Gastrocnemius medialis (tissue), 4 donors: ENCODE measurements around the gene FAM13A. TPM values are rescaled to one million over a fixed set of nuclear protein-coding genes. Genes with fewer than 3 reads are reported as not detected.
"Not testable (repeated sequence)": the region's sequence is repeated elsewhere in the genome, so short reads cannot be mapped to it uniquely, and the experiment has no call there.

Source experiments
- ATAC-seq, 2 donors: fragments of 150-250 bp; one replicate each; pipeline ENCODE4 v1.9.1; 2016
- DNase-seq, 2 donors: peaks; one replicate each; pipeline ENCODE4 v3.0.0-alpha.2; 2019
- H3K27ac ChIP-seq, 4 donors: fragments of 200-600 bp; sonication (generic); 1 replicate in 1 of 4; 2 replicates in 3 of 4; pipeline ENCODE4 v1.5.1; 2016 to 2018; ENCODE audit warnings: mild to moderate bottlenecking in 2 of 4, moderate library complexity in 1 of 4
- H3K27me3 ChIP-seq, 3 donors: fragments of 200-600 bp; sonication (generic) in 2 of 3; 1 replicate in 1 of 3; 2 replicates in 2 of 3; pipeline versions ENCODE4 v1.5.1 to v1.6.0; 2016 to 2019; ENCODE audit warnings: mild to moderate bottlenecking in 1 of 3, moderate library complexity in 1 of 3
- H3K36me3 ChIP-seq, 2 donors: fragments of 200-600 bp; sonication (generic) in 1 of 2; one replicate each; pipeline ENCODE4 v1.5.1; 2017 to 2018
- H3K4me1 ChIP-seq, 2 donors: fragments of 200-600 bp; sonication (generic) in 1 of 2; one replicate each; pipeline ENCODE4 v1.5.1; 2016 to 2017; ENCODE audit warnings: mild to moderate bottlenecking in 2 of 2
- H3K4me3 ChIP-seq, 4 donors: fragments of 200-600 bp; sonication (generic) in 3 of 4; 1 replicate in 1 of 4; 2 replicates in 3 of 4; pipeline ENCODE4 v1.5.1; 2016 to 2019; ENCODE audit warnings: mild to moderate bottlenecking in 2 of 4
- H3K9me3 ChIP-seq, 3 donors: fragments of 200-600 bp; sonication (generic) in 2 of 3; 1 replicate in 1 of 3; 2 replicates in 2 of 3; pipeline ENCODE4 v1.5.1; 2016 to 2019
- POLR2A ChIP-seq, 2 donors: fragments of 450-650 bp; IDR thresholded peaks; one replicate each; pipeline ENCODE4 v1.6.1; 2017; ENCODE audit warnings: antibody characterized with exemption in 2 of 2, mild to moderate bottlenecking in 2 of 2, moderate library complexity in 2 of 2
- in situ Hi-C, 4 donors: fragments of 200-750 bp; cut with MboI; loops; one replicate each; pipeline versions ENCODE4 v1.15.0 to v1.8.0; 2017; ENCODE audit warnings: low sequenced_read_pairs in 4 of 4
- intact Hi-C: fragments of 100-400 bp; cut with DNase I; formaldehyde crosslinking; loops from one replicate; pipeline ENCODE4 v1.15.1; 2023; ENCODE audit warnings: low total_unique reads
- total RNA-seq, 4 donors: library from RNA; depleted of rRNA; stranded (reverse); fragments of >200 nt; gene quantifications; one replicate each; pipeline versions ENCODE4 v1.1.0 to v1.2.3, GENCODE V29; 2016
- TF ChIP-seq, protein P1 (sequence below), 5 experiments: fragments of 450-650 bp in 3 of 5; fragments of 200-600 bp in 2 of 5; sonication (generic) in 2 of 5; IDR thresholded peaks in 4 of 5; conservative IDR thresholded peaks in 1 of 5; 1 replicate in 4 of 5; 2 replicates in 1 of 5; pipeline ENCODE4 v1.5.1; 2016 to 2019; ENCODE audit warnings: antibody characterized with exemption in 5 of 5, mild to moderate bottlenecking in 3 of 5, moderate library complexity in 3 of 5

The FAM13A gene
- total RNA-seq, 4 donors from 2014 or later, result 6.7 to 14.1 (median 11.4) TPM

DNA sequence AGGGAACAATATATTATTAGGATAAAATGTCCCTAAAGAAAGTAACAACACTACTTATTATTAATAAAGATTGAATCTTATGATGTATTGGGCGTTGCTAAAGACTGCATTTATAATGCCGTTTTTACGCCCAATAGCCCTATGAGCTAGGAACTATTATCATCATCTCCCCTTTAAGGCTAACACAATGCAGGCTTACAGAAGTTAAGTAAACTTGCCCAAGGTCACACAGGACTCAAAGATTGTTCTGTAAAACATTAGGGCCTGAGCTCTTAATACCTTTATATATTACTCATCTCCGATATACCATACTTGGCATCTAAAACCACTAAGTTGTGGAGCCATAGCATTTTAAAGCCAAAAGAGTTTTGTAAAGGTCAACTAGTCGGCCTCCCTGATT is 149.5 kb downstream of the FAM13A start:
- no peak overlapping the region for H3K4me3 ChIP-seq
- TF ChIP-seq, protein P1, sequence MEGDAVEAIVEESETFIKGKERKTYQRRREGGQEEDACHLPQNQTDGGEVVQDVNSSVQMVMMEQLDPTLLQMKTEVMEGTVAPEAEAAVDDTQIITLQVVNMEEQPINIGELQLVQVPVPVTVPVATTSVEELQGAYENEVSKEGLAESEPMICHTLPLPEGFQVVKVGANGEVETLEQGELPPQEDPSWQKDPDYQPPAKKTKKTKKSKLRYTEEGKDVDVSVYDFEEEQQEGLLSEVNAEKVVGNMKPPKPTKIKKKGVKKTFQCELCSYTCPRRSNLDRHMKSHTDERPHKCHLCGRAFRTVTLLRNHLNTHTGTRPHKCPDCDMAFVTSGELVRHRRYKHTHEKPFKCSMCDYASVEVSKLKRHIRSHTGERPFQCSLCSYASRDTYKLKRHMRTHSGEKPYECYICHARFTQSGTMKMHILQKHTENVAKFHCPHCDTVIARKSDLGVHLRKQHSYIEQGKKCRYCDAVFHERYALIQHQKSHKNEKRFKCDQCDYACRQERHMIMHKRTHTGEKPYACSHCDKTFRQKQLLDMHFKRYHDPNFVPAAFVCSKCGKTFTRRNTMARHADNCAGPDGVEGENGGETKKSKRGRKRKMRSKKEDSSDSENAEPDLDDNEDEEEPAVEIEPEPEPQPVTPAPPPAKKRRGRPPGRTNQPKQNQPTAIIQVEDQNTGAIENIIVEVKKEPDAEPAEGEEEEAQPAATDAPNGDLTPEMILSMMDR (IDR thresholded peaks at IDR 0.05 in 4 of 5, conservative IDR thresholded peaks at IDR 0.05 in 1 of 5), result no peak
- TF ChIP-seq POLR2A (IDR thresholded peaks at IDR 0.05), result no peak
- no peaks in the 10 kb centered on the region for H3K27me3 ChIP-seq
- no peak for ATAC-seq
- no peak for DNase-seq
- intact Hi-C loops, result loop anchor here (5.0 to 10.0 kb wide), 2 partner anchors 85 to 203 kb away; no protein-coding TSS in a partner anchor
- no peaks in the 10 kb centered on the region for H3K36me3 ChIP-seq
- in situ Hi-C loops, result no loop called here
- H3K9me3 ChIP-seq, result no peaks in the 10 kb centered on the region
- H3K27ac ChIP-seq, result peak overlapping the region in 3 of 4 donors; percentile 59 to 60 (median 59)
- peaks cover 6 to 15% of the 10 kb centered on the region in 2 donors for H3K4me1 ChIP-seq

DNA sequence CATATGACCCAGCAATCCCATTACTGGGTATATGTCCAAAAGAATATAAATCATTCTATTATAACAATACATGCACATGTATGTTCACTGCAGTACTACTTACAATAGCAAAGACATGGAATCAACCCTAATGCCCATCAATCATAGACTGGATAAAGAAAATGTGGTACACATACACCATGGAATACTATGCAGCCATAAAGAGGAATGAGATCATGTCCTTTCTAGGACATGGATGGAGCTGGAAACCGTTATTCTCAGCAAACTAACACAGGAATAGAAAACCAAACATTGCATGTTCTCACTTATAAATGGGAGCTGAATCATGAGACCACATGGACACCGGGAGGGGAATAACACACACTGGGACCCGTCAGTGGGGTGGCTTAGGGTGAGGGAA is 152.7 kb downstream of the FAM13A start:
- H3K27ac ChIP-seq, H3K27me3 ChIP-seq, DNase-seq, ATAC-seq, in situ Hi-C loops, H3K9me3 ChIP-seq, H3K4me3 ChIP-seq, H3K36me3 ChIP-seq: not testable (repeated sequence)
- intact Hi-C loops, result loop anchor here (10.0 kb wide), 1 partner anchor 199 kb away; no protein-coding TSS in a partner anchor
- H3K4me1 ChIP-seq, result peaks cover 6 to 15% of the 10 kb centered on the region in 2 donors

DNA sequence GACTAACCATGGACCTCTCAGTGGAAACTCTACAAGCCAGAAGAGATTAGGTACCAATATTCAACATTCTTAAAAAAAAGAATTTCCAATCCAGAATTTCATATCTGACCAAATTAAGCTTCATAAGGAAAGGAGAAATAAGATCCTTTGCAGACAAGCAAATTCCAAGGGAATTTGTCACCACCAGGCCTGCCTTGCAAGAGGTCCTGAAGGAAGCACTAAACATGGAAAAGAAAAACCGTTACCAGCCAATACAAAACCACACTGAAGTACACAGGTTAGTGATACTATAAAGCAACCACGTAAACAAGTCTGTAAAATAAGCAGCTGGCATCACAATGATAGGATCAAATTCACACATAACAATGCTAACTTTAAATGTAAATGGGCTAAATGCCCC is 156.6 kb downstream of the FAM13A start:
- H3K36me3 ChIP-seq, result no peaks in the 10 kb centered on the region
- H3K4me3 ChIP-seq, result no peak overlapping the region
- DNase-seq, result no peak
- H3K4me1 ChIP-seq, result peaks cover 0 to 3% of the 10 kb centered on the region in 2 donors
- H3K9me3 ChIP-seq, result no peaks in the 10 kb centered on the region
- ATAC-seq, result no peak
- intact Hi-C loops (loop anchor here (10.0 kb wide), 1 partner anchor 196 kb away; no protein-coding TSS in a partner anchor), in situ Hi-C loops (no loop called here)
- TF ChIP-seq, protein P1 (IDR thresholded peaks at IDR 0.05 in 4 of 5, conservative IDR thresholded peaks at IDR 0.05 in 1 of 5), result no peak
- TF ChIP-seq POLR2A (IDR thresholded peaks at IDR 0.05), result no peak
- H3K27me3 ChIP-seq, result no peaks in the 10 kb centered on the region
- no peak overlapping the region for H3K27ac ChIP-seq

DNA sequence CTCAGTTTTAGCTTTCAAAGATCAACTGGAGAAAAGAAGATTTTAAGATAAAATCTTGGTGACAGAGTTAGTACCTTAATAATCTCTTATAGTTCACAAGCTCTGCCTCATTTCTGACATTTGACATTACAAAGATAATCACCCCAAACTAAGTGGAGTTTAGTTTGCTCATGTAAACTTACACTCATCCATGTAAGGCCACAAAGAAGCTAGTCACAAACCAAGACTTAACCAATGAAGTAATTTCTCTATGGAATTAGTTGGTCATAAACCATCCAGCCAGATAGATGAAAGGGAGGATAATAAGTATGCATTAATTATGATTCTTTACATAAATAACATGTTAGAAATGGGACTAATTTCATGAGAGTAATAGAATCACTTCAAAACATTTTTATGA is 159.2 kb downstream of the FAM13A start:
- in situ Hi-C loops, result no loop called here
- H3K27ac ChIP-seq, result peak overlapping the region in 3 of 4 donors; percentile 40 to 57 (median 48)
- TF ChIP-seq POLR2A (IDR thresholded peaks at IDR 0.05), result no peak
- TF ChIP-seq, protein P1 (IDR thresholded peaks at IDR 0.05 in 4 of 5, conservative IDR thresholded peaks at IDR 0.05 in 1 of 5), result no peak

DNA sequence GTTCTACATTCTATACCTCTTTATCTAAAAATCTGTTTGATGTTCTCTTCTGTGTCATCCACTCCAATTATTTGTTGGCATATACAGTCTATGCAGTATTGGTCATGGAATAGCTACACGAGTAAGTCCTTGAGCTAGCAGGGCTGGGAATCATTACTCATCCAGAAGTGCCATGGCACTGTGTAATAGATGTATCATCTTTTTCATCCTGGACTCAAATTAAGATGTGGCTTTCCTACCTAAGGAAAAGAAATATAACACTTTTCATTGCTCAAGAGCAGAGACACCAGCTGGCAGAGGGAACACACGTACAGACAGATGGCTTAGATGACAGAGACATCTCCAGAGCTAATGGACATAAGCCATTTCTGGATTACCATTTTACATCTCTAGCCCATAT is 159.8 kb downstream of the FAM13A start:
- ATAC-seq (peak; percentile 99 to 100), DNase-seq (peak; percentile 11 to 63)
- Histone ChIP-seq H3K27me3 (no peaks in the 10 kb centered on the region), H3K36me3 (no peaks in the 10 kb centered on the region), H3K27ac (peak overlapping the region in 3 of 4 donors; percentile 48 to 58 (median 57)), H3K4me1 (peaks cover 0 to 3% of the 10 kb centered on the region in 2 donors), H3K4me3 (no peak overlapping the region), H3K9me3 (no peaks in the 10 kb centered on the region)
- intact Hi-C loops, result no loop called here
- in situ Hi-C loops, result no loop called here
- TF ChIP-seq, protein P1 (IDR thresholded peaks at IDR 0.05 in 4 of 5, conservative IDR thresholded peaks at IDR 0.05 in 1 of 5), result no peak
- TF ChIP-seq POLR2A (IDR thresholded peaks at IDR 0.05), result no peak

More for the DNA sequence above, 159.2 kb downstream of the FAM13A start:
- Histone ChIP-seq H3K4me3 (no peak overlapping the region), H3K36me3 (no peaks in the 10 kb centered on the region), H3K9me3 (no peaks in the 10 kb centered on the region), H3K27me3 (no peaks in the 10 kb centered on the region), H3K4me1 (peaks cover 0 to 3% of the 10 kb centered on the region in 2 donors)
- intact Hi-C loops, result no loop called here
- ATAC-seq (no peak), DNase-seq (no peak)
